ENCODE measurements around the gene CDK5RAP2. TPM values are rescaled to one million over a fixed set of nuclear protein-coding genes. Genes with fewer than 3 reads are reported as not detected.

Gene CDK5RAP2
- total RNA-seq, 1 donor from 2014 or later = 63.6 TPM

DNA sequence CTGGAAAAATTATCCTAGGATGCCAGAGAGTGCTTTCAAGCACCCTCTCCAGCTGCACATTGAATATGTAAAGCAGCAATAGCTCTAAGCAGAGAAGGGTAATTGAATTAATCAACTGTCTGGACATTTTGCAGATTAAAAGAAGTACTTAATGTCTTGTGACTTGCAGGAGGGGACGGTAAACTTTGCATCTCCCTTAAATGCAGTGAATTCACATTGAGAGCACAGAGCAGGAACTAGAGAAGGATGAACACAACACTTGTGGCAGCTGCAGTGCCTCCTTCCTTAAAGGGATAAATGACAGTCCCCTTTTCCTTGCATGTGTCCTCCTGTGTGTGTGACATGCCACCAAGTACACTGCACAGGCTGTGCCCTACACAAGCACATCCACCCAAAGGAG lies 7.4 kb upstream of the CDK5RAP2 start:
- Histone ChIP-seq H3K27me3 (ENCODE audit: low read depth) (no peaks in the 10 kb centered on the region), H3K36me3 (no peaks in the 10 kb centered on the region), H3K4me1 (peaks cover 11% of the 10 kb centered on the region), H3K27ac (replicated peaks) (no peak overlapping the region), H3K9me3 (replicated peaks) (peaks cover 5% of the 10 kb centered on the region), H3K4me3 (no peak overlapping the region)
- TF ChIP-seq, protein P1, sequence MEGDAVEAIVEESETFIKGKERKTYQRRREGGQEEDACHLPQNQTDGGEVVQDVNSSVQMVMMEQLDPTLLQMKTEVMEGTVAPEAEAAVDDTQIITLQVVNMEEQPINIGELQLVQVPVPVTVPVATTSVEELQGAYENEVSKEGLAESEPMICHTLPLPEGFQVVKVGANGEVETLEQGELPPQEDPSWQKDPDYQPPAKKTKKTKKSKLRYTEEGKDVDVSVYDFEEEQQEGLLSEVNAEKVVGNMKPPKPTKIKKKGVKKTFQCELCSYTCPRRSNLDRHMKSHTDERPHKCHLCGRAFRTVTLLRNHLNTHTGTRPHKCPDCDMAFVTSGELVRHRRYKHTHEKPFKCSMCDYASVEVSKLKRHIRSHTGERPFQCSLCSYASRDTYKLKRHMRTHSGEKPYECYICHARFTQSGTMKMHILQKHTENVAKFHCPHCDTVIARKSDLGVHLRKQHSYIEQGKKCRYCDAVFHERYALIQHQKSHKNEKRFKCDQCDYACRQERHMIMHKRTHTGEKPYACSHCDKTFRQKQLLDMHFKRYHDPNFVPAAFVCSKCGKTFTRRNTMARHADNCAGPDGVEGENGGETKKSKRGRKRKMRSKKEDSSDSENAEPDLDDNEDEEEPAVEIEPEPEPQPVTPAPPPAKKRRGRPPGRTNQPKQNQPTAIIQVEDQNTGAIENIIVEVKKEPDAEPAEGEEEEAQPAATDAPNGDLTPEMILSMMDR (IDR thresholded peaks at IDR 0.05; ENCODE audit: borderline replicate concordance) = no peak
- intact Hi-C loops (cut with micrococcal nuclease) = no loop called here
- DNase-seq = no peak

DNA sequence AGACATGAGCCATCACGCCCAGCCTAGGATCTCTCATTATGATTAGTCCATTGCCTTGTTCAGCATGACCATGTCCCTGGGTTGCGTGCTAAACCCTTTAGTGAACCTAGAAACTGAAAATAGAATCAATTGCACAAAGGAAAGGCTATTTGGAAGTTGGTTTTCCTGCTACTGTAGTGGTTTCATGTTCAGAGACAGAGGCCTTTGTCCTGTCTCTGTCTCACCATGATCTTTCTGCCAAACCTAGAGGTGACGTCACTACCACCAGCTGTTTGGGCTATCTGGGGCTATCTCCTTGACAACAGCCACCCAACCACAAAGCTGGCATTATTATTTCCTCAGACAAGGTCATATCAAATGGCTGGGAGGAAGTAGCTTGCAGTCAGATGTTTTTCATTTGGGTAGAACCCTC lies 4.0 kb upstream of the CDK5RAP2 start:
- intact Hi-C loops (cut with micrococcal nuclease) = no loop called here
- H3K27me3 ChIP-seq (ENCODE audit: low read depth) = no peaks in the 10 kb centered on the region
- no peak for DNase-seq
- no peaks in the 10 kb centered on the region for H3K9me3 ChIP-seq (replicated peaks)
- TF ChIP-seq, protein P1 (IDR thresholded peaks at IDR 0.05; ENCODE audit: borderline replicate concordance) = no peak
- H3K27ac ChIP-seq (replicated peaks) = peak overlapping the region; percentile 38
- no peaks in the 10 kb centered on the region for H3K36me3 ChIP-seq
- H3K4me1 ChIP-seq = peaks cover 26% of the 10 kb centered on the region
- no peak overlapping the region for H3K4me3 ChIP-seq

DNA sequence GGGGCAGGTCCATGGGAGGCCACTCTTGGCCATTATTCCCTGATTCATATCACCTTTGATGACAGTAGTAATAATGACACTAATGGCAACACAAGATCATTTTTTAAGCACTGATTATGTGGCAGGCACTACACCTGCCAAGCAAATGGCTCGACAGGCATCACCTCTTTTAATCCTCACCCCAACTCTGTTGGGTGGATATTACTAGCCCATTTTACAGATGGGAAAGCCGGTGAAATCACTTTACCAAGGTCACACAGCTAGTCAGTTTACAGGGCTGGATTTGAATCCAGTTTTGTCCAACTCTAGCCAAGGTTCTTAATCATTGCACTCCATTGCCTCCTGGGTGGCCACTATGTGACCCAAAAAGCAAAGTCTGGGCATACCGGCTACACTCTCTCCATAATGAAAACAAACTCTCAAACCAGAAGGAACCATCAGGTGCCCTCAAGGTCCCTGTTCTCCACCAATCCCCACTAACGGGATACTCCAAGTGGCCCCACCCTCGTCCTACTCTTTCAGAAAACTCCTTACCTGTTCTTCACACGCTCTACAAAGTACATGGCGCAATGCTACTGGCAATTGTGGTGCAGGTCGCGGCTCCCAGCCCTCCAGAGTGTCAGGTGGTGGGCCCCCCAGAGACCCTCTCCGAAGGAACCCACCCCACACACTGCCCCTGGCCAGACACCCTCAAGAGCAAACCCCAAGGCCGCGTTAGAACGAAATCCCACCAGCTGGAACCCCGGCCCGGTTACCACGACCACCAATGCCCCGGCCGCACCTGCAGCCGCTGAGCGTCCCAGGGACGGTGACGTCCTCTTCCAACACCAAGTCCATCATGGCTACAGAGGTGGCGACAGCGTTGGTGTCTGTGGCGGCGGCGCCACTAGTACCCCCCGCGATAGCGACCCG lies 572 bp downstream of the CDK5RAP2 start:
- intact Hi-C loops (cut with micrococcal nuclease) = no loop called here
- Histone ChIP-seq H3K4me1 (peaks cover 35% of the 10 kb centered on the region), H3K27ac (replicated peaks) (peak overlapping the region; percentile 87), H3K27me3 (ENCODE audit: low read depth) (no peaks in the 10 kb centered on the region), H3K36me3 (no peaks in the 10 kb centered on the region), H3K9me3 (replicated peaks) (no peaks in the 10 kb centered on the region), H3K4me3 (peak overlapping the region; percentile 96)
- TF ChIP-seq, protein P1 (IDR thresholded peaks at IDR 0.05; ENCODE audit: borderline replicate concordance) = no peak
- no peak for DNase-seq

DNA sequence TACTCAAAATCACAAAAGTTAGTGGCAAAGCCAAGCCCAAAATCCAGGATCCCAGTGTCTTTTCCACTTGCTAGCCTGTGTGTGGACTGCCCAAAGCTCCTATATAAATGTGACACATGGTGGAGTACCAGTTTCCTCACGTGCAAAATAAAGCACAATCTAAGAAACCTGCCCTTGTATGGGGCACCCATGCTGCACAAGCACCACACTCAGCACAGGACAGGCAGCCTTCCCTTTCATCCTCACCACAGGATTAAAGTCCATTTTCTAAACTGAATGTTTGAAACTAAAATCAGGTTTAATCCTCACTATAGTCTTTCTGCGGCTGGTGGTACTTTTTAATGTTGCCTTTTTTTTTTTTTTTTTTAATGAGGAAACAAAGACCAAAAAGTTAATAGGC lies 5.5 kb downstream of the CDK5RAP2 start:
- Histone ChIP-seq H3K27me3 (ENCODE audit: low read depth) (no peaks in the 10 kb centered on the region), H3K4me3 (no peak overlapping the region), H3K27ac (replicated peaks) (peak overlapping the region; percentile 89), H3K36me3 (peaks cover 23% of the 10 kb centered on the region), H3K4me1 (peaks cover 62% of the 10 kb centered on the region), H3K9me3 (replicated peaks) (no peaks in the 10 kb centered on the region)
- DNase-seq = no peak
- intact Hi-C loops (cut with micrococcal nuclease) = no loop called here
- TF ChIP-seq, protein P1 (IDR thresholded peaks at IDR 0.05; ENCODE audit: borderline replicate concordance) = no peak

DNA sequence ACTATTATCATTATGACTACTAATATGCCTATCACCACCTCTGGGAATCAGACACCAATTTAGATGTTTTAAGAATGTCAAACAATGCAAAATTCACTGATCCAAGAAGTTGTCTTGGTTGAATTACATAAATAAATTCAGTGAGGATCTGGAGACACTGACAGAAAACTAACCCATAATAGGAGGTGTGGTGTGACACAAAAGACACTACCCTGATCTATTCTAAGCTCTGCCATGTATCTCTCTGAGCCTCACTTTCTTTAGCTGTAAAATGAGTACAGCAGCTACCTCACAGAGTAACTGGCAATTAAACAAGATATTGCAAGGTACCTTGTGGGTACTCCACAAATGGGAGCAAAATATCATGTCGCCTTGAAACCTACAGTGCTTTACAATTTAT lies 7.5 kb downstream of the CDK5RAP2 start:
- no peak for DNase-seq
- intact Hi-C loops (cut with micrococcal nuclease) = no loop called here
- H3K9me3 ChIP-seq (replicated peaks) = no peaks in the 10 kb centered on the region
- no peaks in the 10 kb centered on the region for H3K27me3 ChIP-seq (ENCODE audit: low read depth)
- no peak overlapping the region for H3K4me3 ChIP-seq
- peaks cover 46% of the 10 kb centered on the region for H3K4me1 ChIP-seq
- TF ChIP-seq, protein P1 (IDR thresholded peaks at IDR 0.05; ENCODE audit: borderline replicate concordance) = no peak
- H3K36me3 ChIP-seq = peaks cover 42% of the 10 kb centered on the region
- peak overlapping the region; percentile 89 for H3K27ac ChIP-seq (replicated peaks)
